ENCODE results near the gene TRIM62.

DNA sequence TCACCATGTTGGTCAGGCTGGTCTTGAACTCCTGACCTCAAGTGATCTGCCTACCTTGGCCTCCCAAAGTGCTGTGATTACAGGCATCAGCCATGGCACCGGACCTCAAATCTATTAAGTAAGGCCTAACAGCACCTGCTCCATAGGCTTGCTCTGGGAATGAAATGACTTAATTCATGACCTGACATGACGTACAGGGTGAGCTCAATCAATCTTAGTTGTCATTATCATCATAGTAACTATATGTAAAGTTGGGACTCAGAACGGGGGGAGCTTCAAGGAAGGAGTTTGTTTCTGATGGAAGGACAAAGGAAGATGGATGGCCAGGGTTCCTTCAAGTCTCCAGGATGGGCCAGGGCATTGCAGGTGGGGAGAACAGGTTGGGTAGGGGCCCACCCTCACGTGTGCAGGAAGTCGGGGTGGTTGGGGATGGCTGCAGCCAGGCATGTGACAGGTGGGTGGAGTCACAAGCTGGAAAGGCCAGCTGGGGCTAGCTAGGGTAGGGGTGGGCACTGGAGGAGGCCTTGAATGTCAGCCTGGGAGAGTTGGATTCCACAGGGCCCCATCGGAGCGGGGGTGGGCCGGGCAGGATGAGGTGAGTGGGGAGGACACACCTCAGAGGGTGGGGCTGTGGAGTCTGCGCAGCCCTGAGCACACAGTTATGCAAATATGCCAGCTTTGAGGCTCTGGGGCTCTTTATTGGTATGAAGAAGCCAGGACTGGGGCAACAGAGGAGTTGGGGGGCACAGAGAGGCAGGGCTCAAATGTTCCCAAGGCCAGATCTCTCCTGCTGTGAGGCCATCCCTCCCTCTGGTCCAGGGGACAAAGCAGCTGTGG, 9.6 kb downstream of the TRIM62 start:
- TF ChIP-seq EZH2 (IDR thresholded peaks at IDR 0.05; ENCODE audit: insufficient read depth, low read length): no peak
- TF ChIP-seq, protein P1, sequence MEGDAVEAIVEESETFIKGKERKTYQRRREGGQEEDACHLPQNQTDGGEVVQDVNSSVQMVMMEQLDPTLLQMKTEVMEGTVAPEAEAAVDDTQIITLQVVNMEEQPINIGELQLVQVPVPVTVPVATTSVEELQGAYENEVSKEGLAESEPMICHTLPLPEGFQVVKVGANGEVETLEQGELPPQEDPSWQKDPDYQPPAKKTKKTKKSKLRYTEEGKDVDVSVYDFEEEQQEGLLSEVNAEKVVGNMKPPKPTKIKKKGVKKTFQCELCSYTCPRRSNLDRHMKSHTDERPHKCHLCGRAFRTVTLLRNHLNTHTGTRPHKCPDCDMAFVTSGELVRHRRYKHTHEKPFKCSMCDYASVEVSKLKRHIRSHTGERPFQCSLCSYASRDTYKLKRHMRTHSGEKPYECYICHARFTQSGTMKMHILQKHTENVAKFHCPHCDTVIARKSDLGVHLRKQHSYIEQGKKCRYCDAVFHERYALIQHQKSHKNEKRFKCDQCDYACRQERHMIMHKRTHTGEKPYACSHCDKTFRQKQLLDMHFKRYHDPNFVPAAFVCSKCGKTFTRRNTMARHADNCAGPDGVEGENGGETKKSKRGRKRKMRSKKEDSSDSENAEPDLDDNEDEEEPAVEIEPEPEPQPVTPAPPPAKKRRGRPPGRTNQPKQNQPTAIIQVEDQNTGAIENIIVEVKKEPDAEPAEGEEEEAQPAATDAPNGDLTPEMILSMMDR (IDR thresholded peaks at IDR 0.05; ENCODE audit: insufficient read depth, low read depth, low read length): no peak

All from astrocyte (in vitro differentiated cells and primary cell).